ENCODE measurements around the gene GRID1.

- TF ChIP-seq CTCF (IDR thresholded peaks at IDR 0.05) (no peak), POLR2A (IDR thresholded peaks at IDR 0.05) (no peak)
Observed at GRCh38 chr10:86165666-86166065, 200.9 kb downstream of the GRID1 start.
